Activated CD8-positive, alpha-beta memory T cell treated with anti-CD3 and anti-CD28 coated beads, Interleukin-2, amount 50 U/mL, for 4 hours (primary cell): ENCODE measurements around the gene MGLL.
"Not testable (repeated sequence)": the region's sequence is repeated elsewhere in the genome, so short reads cannot be mapped to it uniquely, and the experiment has no call there.

Experiments used
- DNase-seq: peaks from one replicate; pipeline ENCODE4 v3.0.0-alpha.2; 2020

MGLL gene

DNA sequence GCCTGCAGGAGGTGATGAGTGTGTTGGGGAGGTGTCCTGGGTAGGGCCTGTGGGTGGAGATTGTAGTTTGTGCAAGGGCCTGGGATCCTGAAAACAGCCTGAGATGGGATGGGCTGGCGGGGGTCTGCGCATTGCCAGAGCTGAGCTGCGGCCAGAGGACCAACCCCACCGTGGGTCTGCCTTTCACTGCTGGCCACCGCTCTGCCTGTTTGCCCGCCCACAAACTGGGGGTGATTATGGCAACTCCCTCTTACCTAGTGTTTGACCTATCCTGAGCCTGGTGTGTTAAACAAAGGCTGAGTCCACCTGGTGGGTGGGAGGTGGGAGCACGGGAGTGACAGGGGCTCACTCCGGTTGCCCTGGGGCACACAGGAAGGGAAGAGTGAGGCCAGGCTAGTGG lies 139.8 kb downstream of the MGLL start:
- no peak for DNase-seq

DNA sequence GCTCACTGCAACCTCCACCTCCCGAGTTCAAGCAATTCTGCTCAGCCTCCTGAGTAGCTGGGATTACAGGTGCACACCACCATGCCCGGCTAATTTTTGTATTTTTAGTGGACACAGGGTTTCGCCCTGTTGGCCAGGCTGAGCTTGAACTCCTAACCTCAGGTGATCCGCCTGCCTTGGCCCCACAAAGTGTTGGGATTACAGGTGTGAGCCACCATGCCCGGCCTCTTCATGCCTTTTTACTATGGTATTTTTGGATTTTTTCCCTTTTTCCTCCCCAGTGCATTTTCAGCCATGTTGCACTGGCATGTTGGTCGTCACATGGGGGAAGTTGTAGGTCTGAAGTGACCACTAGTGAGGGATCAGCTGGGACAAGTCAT lies 140.2 kb downstream of the MGLL start:
- DNase-seq: not testable (repeated sequence)

DNA sequence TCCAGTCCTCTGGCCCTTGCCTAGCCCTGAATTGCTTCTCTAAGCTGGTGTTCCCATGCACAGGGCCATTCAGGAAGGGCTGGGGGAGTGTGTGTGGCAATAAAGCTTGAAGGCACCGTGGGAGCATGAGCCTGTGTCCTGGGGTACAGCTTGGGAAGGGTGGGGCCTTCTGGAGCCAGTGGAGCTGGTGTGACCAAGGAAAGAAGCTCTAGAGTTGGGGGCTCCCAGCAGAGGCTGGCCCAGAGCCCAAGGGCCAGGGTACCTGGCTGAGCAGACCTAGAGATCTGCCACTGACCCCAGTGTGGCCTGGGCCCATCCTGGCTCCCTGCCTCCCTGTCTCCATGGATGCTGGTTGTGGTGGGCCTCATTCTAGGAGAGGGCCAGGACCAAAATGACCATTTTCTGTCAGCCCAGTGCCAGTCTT lies 141.5 kb downstream of the MGLL start:
- DNase-seq: no peak

- DNase-seq: no peak
These were observed 142.1 kb downstream of the MGLL start for GRCh38 chr3:127680146-127680661.

DNA sequence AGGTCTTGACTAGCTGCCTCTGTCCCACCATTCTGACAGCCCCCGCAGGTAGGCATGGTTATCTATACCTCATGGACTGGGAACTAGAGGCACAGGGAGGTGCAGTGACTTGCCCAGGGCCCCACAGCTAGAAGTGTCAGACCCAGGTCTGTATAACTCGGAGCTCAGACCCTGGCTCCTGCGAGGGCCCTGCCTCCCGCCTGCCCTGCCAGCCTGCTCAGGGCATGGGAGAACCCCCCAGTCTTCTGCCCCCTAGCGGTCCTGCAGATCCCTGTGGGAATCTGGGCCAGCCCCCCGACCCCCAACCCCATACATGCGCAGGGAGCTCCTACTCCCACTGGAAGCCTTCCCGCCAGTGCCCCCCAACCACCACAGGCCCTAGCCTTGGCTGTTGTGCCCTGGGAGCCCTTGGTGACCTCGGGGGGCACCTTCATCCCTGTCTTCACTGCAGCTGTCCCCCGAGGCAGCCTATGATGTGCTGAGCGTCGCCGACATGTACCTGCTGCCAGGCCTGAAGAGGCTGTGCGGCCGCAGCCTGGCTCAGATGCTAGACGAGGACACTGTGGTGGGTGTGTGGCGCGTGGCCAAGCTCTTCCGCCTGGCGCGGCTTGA lies 142.7 kb downstream of the MGLL start:
- DNase-seq: no peak

DNA sequence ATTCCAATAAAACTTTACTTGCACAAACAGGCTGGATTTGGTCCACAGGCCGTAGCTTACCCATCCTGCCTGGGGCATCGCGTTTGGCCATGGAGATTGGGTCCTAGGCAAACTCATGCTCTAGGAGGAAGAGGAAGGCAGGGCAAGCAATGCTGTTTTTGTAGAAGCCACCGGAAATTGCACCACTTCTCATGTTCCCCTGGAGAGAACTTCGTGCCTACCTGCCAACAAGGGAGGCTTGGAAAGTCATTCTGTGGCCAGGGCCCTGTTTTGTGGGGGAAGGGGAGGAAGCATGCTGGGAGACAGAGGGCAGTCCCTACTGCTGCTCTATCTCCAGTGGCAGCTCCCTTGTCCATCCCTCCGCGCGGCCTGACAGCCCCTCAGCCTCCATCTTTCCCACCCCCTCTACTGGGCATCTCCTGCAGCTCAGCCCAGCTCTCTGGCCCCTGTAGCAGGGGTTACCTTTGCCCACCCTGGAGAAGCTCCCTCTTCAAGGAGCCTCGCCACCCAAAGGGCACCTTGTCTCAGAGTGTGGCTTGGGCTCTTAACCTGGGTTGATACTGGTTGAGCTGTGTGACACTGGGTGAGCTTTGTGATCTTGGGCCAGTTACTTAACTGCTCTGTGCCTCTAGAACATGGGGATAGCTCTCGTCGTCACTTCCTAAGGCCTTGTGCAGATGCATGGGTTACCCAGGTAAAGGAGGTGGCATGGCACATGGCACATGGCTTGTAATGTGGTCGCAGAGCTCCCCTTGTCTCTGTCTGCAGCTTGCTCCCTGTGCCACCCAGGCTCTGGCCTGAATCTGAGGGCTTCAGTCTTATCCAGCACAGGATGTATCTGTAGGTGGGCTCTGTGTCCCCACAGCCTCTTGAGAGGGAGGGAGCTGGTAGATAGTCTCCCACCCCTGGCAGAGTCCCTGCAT lies 143.4 kb downstream of the MGLL start:
- no peak for DNase-seq

DNA sequence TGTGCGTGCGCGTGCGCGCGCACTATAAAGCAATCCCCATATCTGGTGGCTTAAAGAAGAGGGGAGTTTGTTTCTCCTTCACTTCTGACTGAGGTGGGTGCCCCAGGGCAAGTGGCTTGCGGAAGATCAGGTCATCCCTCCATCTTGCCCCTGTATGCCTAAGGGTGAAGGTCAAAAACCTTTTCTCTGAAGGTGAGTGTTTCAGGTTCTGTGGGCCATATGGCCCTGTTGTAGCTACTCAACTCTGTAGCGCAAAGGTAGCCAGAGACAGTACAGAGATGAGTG lies 144.1 kb downstream of the MGLL start:
- no peak for DNase-seq

DNA sequence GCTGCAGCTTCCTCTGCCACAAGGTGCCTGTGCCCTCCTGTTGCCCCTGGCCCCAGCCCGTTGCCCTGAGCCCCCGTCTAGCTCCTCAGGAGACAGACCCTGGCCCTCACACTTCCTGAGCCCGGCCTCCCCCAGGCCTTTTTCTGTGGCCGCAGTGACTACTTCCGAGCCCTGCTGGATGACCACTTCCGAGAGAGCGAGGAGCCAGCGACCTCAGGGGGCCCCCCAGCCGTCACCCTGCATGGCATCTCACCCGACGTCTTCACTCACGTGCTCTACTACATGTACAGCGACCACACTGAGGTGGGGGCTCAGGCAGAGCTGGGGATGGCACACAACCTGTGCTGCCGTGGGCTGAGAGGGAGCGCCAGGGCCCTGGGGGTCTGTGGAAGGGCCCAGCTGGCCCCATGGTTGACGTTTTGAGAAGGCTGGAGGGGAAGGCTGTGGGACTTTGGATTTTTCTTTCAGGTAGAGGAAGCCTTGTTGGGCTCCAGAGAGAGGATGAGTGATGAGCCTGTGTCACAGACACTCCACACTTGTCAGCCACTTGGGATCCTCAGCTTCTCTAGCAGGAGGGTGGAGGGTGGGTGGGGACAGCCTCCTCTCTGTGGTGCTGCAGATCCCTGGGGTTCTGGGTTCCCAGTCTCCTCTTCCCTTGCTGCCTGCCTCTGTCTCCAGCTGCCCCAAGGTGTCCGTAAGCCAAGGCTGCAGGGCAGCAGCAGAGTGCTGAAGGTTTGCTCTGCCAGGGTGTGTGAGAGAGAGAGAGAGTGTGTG lies 144.6 kb downstream of the MGLL start:
- no peak for DNase-seq

- DNase-seq: no peak
These were observed 145.4 kb downstream of the MGLL start for GRCh38 chr3:127676921-127677351.

DNA sequence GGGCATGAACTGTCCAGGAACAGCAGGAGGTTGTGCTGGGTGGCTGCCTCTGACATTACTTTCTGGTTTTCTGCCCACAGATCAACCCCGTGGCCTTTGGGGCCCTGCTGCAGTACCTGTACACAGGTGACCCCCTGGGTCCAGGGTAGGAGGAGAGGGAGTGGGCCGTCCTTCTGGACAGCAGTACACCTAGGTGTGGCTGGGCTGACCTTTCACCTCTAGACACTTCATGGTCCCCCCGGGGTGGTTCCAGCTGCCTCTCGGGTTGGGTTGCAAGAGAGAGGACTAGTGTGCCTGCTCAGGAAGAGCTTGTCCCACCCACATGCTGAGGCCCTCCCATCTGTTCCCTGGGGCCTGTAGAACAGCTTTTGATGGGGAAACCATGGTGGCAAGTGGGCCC lies 145.9 kb downstream of the MGLL start:
- no peak for DNase-seq

GRCh38 chr3:127675651-127676391 lies 146.5 kb downstream of the MGLL start:
- no peak for DNase-seq

- no peak for DNase-seq
These were observed 147.5 kb downstream of the MGLL start for GRCh38 chr3:127674790-127675189.

DNA sequence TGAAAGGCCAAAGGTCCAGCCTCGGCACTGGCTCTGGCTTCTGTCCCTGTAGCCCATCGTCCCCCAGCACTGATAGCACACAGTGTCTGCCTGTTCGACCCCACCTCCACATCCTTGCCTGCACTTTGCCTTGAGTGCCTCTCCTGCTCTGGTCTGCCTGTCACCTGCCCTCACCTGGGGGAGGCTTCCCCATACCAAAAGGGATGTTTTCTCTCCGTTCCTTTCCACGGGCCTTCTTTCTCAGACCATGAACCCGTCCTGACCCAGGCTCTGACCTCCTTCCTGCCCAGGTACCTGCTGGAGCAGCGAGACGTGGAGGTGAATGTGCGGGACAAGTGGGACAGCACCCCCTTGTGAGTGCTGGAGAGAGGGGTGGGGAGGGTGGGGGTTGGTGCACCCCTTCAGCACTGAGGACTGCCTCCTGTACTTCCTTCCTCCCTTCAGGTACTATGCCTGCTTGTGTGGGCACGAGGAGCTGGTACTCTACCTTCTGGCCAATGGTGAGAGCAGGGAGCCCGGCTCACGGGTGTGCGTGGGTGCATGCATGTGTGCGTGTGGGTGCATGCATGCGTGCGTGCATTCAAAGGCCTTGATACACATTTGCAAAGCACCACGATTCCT lies 148.1 kb downstream of the MGLL start:
- DNase-seq: no peak

DNA sequence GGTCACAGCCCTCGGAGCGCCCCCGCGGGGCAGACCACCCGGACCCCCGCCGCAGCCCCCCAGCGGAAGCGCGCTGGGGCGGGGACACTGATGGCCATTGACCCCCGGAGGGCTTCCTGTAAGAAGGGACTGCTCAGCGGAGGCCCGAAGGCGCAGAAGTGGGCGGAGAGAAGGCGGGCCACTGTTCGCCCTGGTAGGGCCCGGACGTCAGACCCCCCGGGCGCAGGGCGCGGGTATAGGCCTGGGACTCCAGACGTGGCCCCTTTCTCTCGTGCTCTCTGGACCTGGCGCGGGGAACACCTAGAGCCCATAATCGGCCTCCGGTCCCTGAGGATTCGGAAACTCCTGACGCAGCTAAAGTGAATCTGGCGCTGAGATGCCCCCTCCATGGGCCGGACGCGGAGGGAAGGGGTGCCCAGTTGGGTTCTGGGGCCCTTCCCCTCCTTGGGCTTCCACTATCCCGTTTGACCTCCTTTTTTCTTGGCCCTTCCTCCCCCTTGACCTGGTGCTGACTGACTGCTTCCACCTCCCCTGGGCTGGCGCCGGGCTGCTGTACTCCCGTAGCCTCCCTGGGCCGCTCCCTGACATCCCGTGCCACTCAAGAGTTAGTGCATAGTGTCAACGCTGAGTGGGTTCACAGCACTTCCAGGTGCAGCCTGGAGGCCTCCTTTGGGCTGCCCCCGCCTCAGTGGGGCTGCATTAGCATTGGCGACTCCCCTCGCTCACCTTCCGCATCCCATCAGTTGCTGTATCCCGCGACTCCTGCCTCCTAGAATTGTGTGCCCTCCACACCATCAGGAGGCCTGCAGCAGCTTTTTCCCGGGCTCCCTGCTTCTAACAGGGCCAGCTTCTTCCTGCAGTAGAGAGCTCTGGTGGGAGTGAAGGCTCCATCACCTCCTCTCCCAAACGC lies 148.9 kb downstream of the MGLL start:
- peak; percentile 57 for DNase-seq

GRCh38 chr3:127672429-127673190 lies 149.7 kb downstream of the MGLL start, which contains the start of gene ABTB1:
TSS of gene ABTB1 (plus strand) at chr3:127672952. CDS start at chr3:127673026, 74 bp downstream.
- peak; percentile 86 for DNase-seq

- DNase-seq: peak; percentile 50
These were observed 150.5 kb downstream of the MGLL start for GRCh38 chr3:127671523-127672428.

- no peak for DNase-seq
These were observed 151.4 kb downstream of the MGLL start for GRCh38 chr3:127670761-127671522.

DNA sequence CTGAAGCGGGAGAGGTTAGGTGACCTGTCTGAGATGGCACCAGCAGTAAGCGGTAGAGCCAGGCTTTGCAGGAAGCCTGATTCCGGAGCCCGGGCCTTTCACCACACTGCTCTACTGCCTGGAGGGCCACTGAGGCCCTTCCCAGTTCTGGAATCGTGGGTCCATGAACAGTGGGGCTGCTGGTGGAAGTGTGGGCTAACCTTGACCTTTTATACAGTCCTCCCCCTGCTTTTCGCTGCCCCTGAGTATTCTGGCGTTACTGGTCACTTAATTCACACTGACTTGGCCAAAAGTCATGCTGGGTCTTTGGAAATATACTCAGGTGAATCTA lies 152.1 kb downstream of the MGLL start:
- no peak for DNase-seq
